ENCODE data around the gene PRKCQ. TPM values are rescaled to one million over a fixed set of nuclear protein-coding genes. Genes with fewer than 3 reads are reported as not detected.

The PRKCQ gene
- total and polyA plus RNA-seq, 2 of the 8 experiments (the other 6 are each of a cell fraction or from before 2014, with no cell fraction given), result 9.1 to 22.6 TPM

GRCh38 chr10:6446711-6447110 lies 133.4 kb downstream of the PRKCQ start:
- H3K4me1 ChIP-seq (replicated peaks in 1 of 4; ENCODE audit: control insufficient read depth in 3 of 4, insufficient read depth in 4 of 4, low read length in 3 of 4), result no peaks in the 10 kb centered on the region
- no peak overlapping the region for H3K23ac ChIP-seq (ENCODE audit: insufficient read length)
- H2BK12ac ChIP-seq (ENCODE audit: low read depth, low read length), result no peak overlapping the region
- no peak overlapping the region for H2AFZ ChIP-seq (ENCODE audit: low read length)
- no peak overlapping the region for H3K27ac ChIP-seq (ENCODE audit: low read depth, low read length)
- ChIA-PET CTCF (ENCODE audit: partially characterized antibody) (interaction anchor here (0.6 to 4.6 kb wide), 23 partner anchors 9 to 408 kb away, joined by 3 to 31 read pairs (median 4); no protein-coding TSS in a partner anchor), POLR2A (ENCODE audit: partially characterized antibody) (no interaction called here)
- no peaks in the 10 kb centered on the region for H3K36me3 ChIP-seq (ENCODE audit: control insufficient read depth in 2 of 4, insufficient read depth in 4 of 4, low read length in 3 of 4)
- H3K27me3 ChIP-seq (replicated peaks in 1 of 4; ENCODE audit: control insufficient read depth in 3 of 4, extremely low read depth in 1 of 4, insufficient read depth in 3 of 4, low read length in 3 of 4), result no peaks in the 10 kb centered on the region
- H3K4me2 ChIP-seq (ENCODE audit: insufficient read depth in 1 of 2, low read depth in 2 of 2, low read length in 2 of 2), result no peak overlapping the region
- H3K14ac ChIP-seq (ENCODE audit: insufficient read length), result no peak overlapping the region
- H2BK15ac ChIP-seq (ENCODE audit: low read length), result no peak overlapping the region
- no peaks in the 10 kb centered on the region for H3K79me1 ChIP-seq (ENCODE audit: low read depth, low read length)
- no peak overlapping the region for H2BK5ac ChIP-seq (ENCODE audit: low read depth, low read length)
- H3K18ac ChIP-seq (ENCODE audit: extremely low read depth, low read length), result no peak overlapping the region
- H2BK120ac ChIP-seq (replicated peaks; ENCODE audit: low read depth, low read length), result no peak overlapping the region
- no peak overlapping the region for H3K4ac ChIP-seq (replicated peaks; ENCODE audit: insufficient read length, low read depth, low read length)
- no peak overlapping the region for H3K4me3 ChIP-seq (ENCODE audit: extremely low read depth in 1 of 4, insufficient read depth in 2 of 4, low read depth in 3 of 4, low read length in 4 of 4)
- FAIRE-seq (no peak), DNase-seq (ENCODE audit: low read depth in 1 of 2, low spot score in 2 of 2) (no peak)
- H4K91ac ChIP-seq (replicated peaks; ENCODE audit: insufficient read length, low read length), result no peak overlapping the region
- no peak overlapping the region for H4K5ac ChIP-seq (ENCODE audit: insufficient read length, low read depth, low read length)
- H3K9ac ChIP-seq (replicated peaks in 1 of 4; ENCODE audit: extremely low read depth in 1 of 4, low read depth in 3 of 4, low read length in 3 of 4), result no peak overlapping the region
- no peak overlapping the region for H4K8ac ChIP-seq (ENCODE audit: extremely low read depth, insufficient read depth, low read length)
- no peak for TF ChIP-seq CHD1 (IDR thresholded peaks at IDR 0.05; ENCODE audit: low read depth, low read length)
- TF ChIP-seq SAP30 (IDR thresholded peaks at IDR 0.05; ENCODE audit: insufficient read depth, insufficient replicate concordance, low read length), result no peak
- no peak for TF ChIP-seq KDM5A (IDR thresholded peaks at IDR 0.05; ENCODE audit: low read length)
- TF ChIP-seq KDM4A (IDR thresholded peaks at IDR 0.05; ENCODE audit: low read depth, low read length, severe bottlenecking), result no peak
- TF ChIP-seq TBP (IDR thresholded peaks at IDR 0.05; ENCODE audit: low read depth, low read length), result no peak
- no peak for TF ChIP-seq E2F6 (IDR thresholded peaks at IDR 0.05)
- no peak for TF ChIP-seq ASH2L (IDR thresholded peaks at IDR 0.05; ENCODE audit: low read length)
- no peak overlapping the region for H2AK5ac ChIP-seq (ENCODE audit: low read depth, low read length)
- no peaks in the 10 kb centered on the region for H3K9me3 ChIP-seq (ENCODE audit: insufficient read depth in 2 of 2, low read depth in 1 of 2, low read length in 1 of 2)
- H3K23me2 ChIP-seq (ENCODE audit: low read depth, low read length), result no peaks in the 10 kb centered on the region
- 91% methylated on average over 8 of the region's 8 CpGs; no CpG with 5 or more reads in 1 of the 2 experiments for WGBS, 2 experiments (ENCODE audit: extremely low coverage in 1 of 2, insufficient coverage in 1 of 2, insufficient read length in 1 of 2, insufficient replicate concordance in 2 of 2, low coverage in 1 of 2, low lambda C conversion rate in 2 of 2, missing lambda C conversion rate in 1 of 2)
- H3K56ac ChIP-seq (replicated peaks; ENCODE audit: insufficient read length, low read depth, low read length), result no peak overlapping the region
- H3K79me2 ChIP-seq (ENCODE audit: control insufficient read depth in 1 of 2, insufficient read depth in 2 of 2, low read length in 2 of 2), result no peaks in the 10 kb centered on the region
- H4K20me1 ChIP-seq (replicated peaks in 1 of 2; ENCODE audit: control insufficient read depth in 1 of 2, insufficient read depth in 2 of 2, low read length in 2 of 2), result no peaks in the 10 kb centered on the region
- H2BK20ac ChIP-seq (ENCODE audit: low read length), result no peak overlapping the region
